A673 (cell line): ENCODE results near the gene MISP3. TPM values are rescaled to one million over a fixed set of nuclear protein-coding genes. Genes with fewer than 3 reads are reported as not detected.

Source experiments
- BruUV-seq: library from RNA; stranded (reverse); fragments of 400-500 nt; replicated peaks from 2 replicates; lab custom pipeline; 2021; lab: Mats Ljungman, UMichigan
- CTCF ChIA-PET: fragments of 300-600 bp; sonication (Branson Sonifier 250); formaldehyde crosslinking; loops from one replicate; lab custom pipeline; 2022; ENCODE audit warnings: antibody characterized with exemption; lab: Charles Lee
- POLR2A ChIA-PET: fragments of 300-600 bp; sonication (Branson Sonifier 250); formaldehyde crosslinking; loops from one replicate; lab custom pipeline; 2022; ENCODE audit warnings: antibody characterized with exemption; ENCODE audit not compliant: low non-redundant PET; lab: Charles Lee
- DNase-seq: peaks from one replicate; pipeline ENCODE4 v3.0.0-alpha.2; 2015; ENCODE audit warnings: low spot score
- H3K27ac ChIP-seq: fragments of 200-600 bp; sonication (generic); 2 replicates; pipeline ENCODE4 v1.5.1; 2016; ENCODE audit warnings: mixed run types, low read depth, mild to moderate bottlenecking, mixed read lengths, antibody characterized with exemption, low read length; ENCODE audit not compliant: poor library complexity, severe bottlenecking
- H3K27me3 ChIP-seq: fragments of 200-600 bp; sonication (generic); replicated peaks from 2 replicates; pipeline ENCODE4 v1.6.1; 2017; ENCODE audit warnings: mixed run types, low read depth, mild to moderate bottlenecking, mixed read lengths, antibody characterized with exemption, low read length; ENCODE audit not compliant: insufficient read depth, poor library complexity
- H3K36me3 ChIP-seq: fragments of 200-600 bp; sonication (generic); 2 replicates; pipeline ENCODE4 v1.6.1; 2016; ENCODE audit warnings: mixed run types, mild to moderate bottlenecking, mixed read lengths, antibody characterized with exemption, low read length; ENCODE audit not compliant: insufficient read depth, poor library complexity, severe bottlenecking
- H3K4me1 ChIP-seq: fragments of 200-600 bp; sonication (generic); 2 replicates; pipeline ENCODE4 v1.6.1; 2017; ENCODE audit warnings: mixed run types, mild to moderate bottlenecking, mixed read lengths, antibody characterized with exemption, low read length; ENCODE audit not compliant: insufficient read depth, poor library complexity, severe bottlenecking
- H3K4me3 ChIP-seq: fragments of 200-600 bp; sonication (generic); 2 replicates; pipeline ENCODE4 v1.5.1; 2016; ENCODE audit warnings: low read depth, mixed run types, mild to moderate bottlenecking, mixed read lengths, low read length; ENCODE audit not compliant: poor library complexity, severe bottlenecking
- H3K9me3 ChIP-seq: fragments of 200-600 bp; sonication (generic); 2 replicates; pipeline ENCODE4 v1.6.1; 2016; ENCODE audit warnings: mixed run types, low read depth, mild to moderate bottlenecking, mixed read lengths, antibody characterized with exemption, low read length; ENCODE audit not compliant: poor library complexity, severe bottlenecking
- CTCF ChIP-seq: fragments of 300-800, 200-600 bp; sonication (generic); conservative IDR thresholded peaks from 2 replicates; pipeline ENCODE4 v1.5.1; 2017; ENCODE audit warnings: low read depth, mild to moderate bottlenecking, antibody characterized with exemption, low read length, moderate library complexity, mixed read lengths
- EZH2 ChIP-seq: fragments of 200-600 bp; sonication (generic); IDR thresholded peaks from 2 replicates; pipeline ENCODE4 v1.6.1; 2017; ENCODE audit warnings: borderline replicate concordance, low read depth, mild to moderate bottlenecking, mixed read lengths, antibody characterized with exemption, low read length; ENCODE audit not compliant: poor library complexity, severe bottlenecking
- intact Hi-C: fragments of 100-400 bp; cut with micrococcal nuclease; formaldehyde crosslinking; loops from one replicate; pipeline ENCODE4 v1.10.0; 2022; ENCODE audit not compliant: unreplicated experiment
- total RNA-seq: library from RNA; stranded (reverse); gene quantifications from 2 replicates; pipeline ENCODE4 v1.2.3, GENCODE V29; 2021

The MISP3 gene
- total RNA-seq, 1 experiment from 2014 or later = 0.26 TPM

- no peak for DNase-seq
- Histone ChIP-seq H3K36me3 (peaks cover 1% of the 10 kb centered on the region), H3K27me3 (no peaks in the 10 kb centered on the region), H3K27ac (no peak overlapping the region), H3K9me3 (no peaks in the 10 kb centered on the region), H3K4me3 (no peak overlapping the region), H3K4me1 (no peaks in the 10 kb centered on the region)
- BruUV-seq = no TSS peak
- TF ChIP-seq CTCF (no peak), EZH2 (no peak)
- CTCF ChIA-PET = no interaction called here
- POLR2A ChIA-PET = no interaction called here
- intact Hi-C loops = no loop called here
These were observed 33.1 kb downstream of the MISP3 start for GRCh38 chr19:14105680-14106079.

GRCh38 chr19:14106840-14107239, 34.3 kb downstream of the MISP3 start:
- H3K4me3 ChIP-seq = no peak overlapping the region
- CTCF ChIA-PET = no interaction called here
- intact Hi-C loops = no loop called here
- DNase-seq = no peak
- no peaks in the 10 kb centered on the region for H3K36me3 ChIP-seq
- no peaks in the 10 kb centered on the region for H3K4me1 ChIP-seq
- H3K27ac ChIP-seq = no peak overlapping the region
- no peak for TF ChIP-seq CTCF
- TF ChIP-seq EZH2 = no peak
- BruUV-seq = no TSS peak
- H3K9me3 ChIP-seq = no peaks in the 10 kb centered on the region
- POLR2A ChIA-PET = no interaction called here
- no peaks in the 10 kb centered on the region for H3K27me3 ChIP-seq

- no peak for DNase-seq
- Histone ChIP-seq H3K4me1 (peaks cover 6% of the 10 kb centered on the region), H3K9me3 (no peaks in the 10 kb centered on the region), H3K27me3 (no peaks in the 10 kb centered on the region), H3K4me3 (no peak overlapping the region), H3K36me3 (no peaks in the 10 kb centered on the region), H3K27ac (no peak overlapping the region)
- no TSS peak for BruUV-seq
- TF ChIP-seq EZH2 = no peak
- TF ChIP-seq CTCF = no peak
- ChIA-PET POLR2A (no interaction called here), CTCF (no interaction called here)
- intact Hi-C loops = no loop called here
These were observed 35.2 kb downstream of the MISP3 start for GRCh38 chr19:14107581-14108461.
